Prostate gland (tissue), 2 donors: Measurements from ENCODE around the gene SEMA5A. TPM values are rescaled to one million over a fixed set of nuclear protein-coding genes. Genes with fewer than 3 reads are reported as not detected.

ENCODE experiments used
- DNase-seq: peaks from one replicate; pipeline ENCODE4 v3.0.0-alpha.2; 2019; ENCODE audit warnings: low spot score
- H3K27ac ChIP-seq, 2 donors: fragments of 200-600 bp; sonication (generic); 2 replicates each; pipeline ENCODE4 v1.5.1; 2017 to 2019
- H3K27me3 ChIP-seq: fragments of 200-600 bp; sonication (generic); replicated peaks from 2 replicates; pipeline ENCODE4 v1.5.1; 2019; ENCODE audit not compliant: insufficient read depth
- H3K36me3 ChIP-seq, 2 donors: fragments of 200-600 bp; sonication (generic); 1 replicate in 1 of 2; 2 replicates in 1 of 2; pipeline versions ENCODE4 v1.5.1 to v1.8.1; 2017 to 2019
- H3K4me1 ChIP-seq: fragments of 200-600 bp; sonication (generic); replicated peaks from 2 replicates; pipeline ENCODE4 v1.5.1; 2019
- H3K4me3 ChIP-seq, 2 donors: fragments of 200-600 bp; sonication (generic); 2 replicates each; pipeline ENCODE4 v1.5.1; 2017 to 2019
- H3K9me3 ChIP-seq: fragments of 200-600 bp; sonication (generic); 2 replicates; pipeline ENCODE4 v1.5.1; 2017
- CTCF ChIP-seq, 4 experiments: fragments of 200-600 bp in 2 of 4; fragments of 450-650 bp in 2 of 4; sonication (generic) in 2 of 4; IDR thresholded peaks; 1 replicate in 3 of 4; 2 replicates in 1 of 4; pipeline ENCODE4 v1.5.1; 2016 to 2019; ENCODE audit warnings: antibody characterized with exemption in 4 of 4, mild to moderate bottlenecking in 2 of 4, moderate library complexity in 2 of 4
- POLR2A ChIP-seq: fragments of 450-650 bp; IDR thresholded peaks from one replicate; pipeline ENCODE4 v1.6.1; 2016; ENCODE audit warnings: antibody characterized with exemption, mild to moderate bottlenecking
- POLR2AphosphoS5 ChIP-seq: sonication (generic); formaldehyde crosslinking; IDR thresholded peaks from one replicate; pipeline ENCODE4 v1.6.1; 2017; ENCODE audit warnings: antibody characterized with exemption
- WGBS: methylation state at CpG from one replicate; pipeline ENCODE4 v1.1.5; 2018; 5-methylcytosine and 5-hydroxymethylcytosine counted together
- intact Hi-C: fragments of 100-400 bp; cut with DNase I; formaldehyde crosslinking; loops from one replicate; pipeline ENCODE4 v1.14.2; 2022
- total RNA-seq, 2 donors: library from RNA; depleted of rRNA; stranded (reverse); fragments of >200 nt; gene quantifications; one replicate each; pipeline ENCODE4 v1.1.0, GENCODE V29; 2016

Gene SEMA5A
- total RNA-seq, 2 donors from 2014 or later = 4.5 to 21.7 TPM

DNA sequence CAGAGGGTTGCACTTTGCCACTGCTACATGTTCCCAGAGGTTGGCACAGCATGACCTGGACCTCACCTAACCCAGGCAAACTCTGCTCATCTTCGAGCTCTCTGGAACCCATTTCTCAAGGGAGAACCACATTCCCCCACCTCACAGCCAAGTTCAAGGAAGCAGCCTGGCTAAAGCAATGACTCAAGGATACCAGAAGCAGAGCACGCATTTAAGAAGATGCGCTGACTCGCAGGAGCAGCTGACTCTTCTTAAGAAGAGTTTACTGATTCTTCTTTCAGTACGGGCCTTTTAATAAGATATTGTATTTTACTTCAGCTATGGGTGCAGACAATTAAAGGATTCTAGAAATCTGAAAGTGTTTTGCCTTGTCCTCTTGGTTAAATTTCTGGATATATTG is 4.1 kb upstream of the SEMA5A start:
- WGBS = 96% methylated on average over 5 of the region's 5 CpGs
- H3K4me1 ChIP-seq = no peaks in the 10 kb centered on the region
- no peak overlapping the region for H3K4me3 ChIP-seq
- H3K27me3 ChIP-seq = no peaks in the 10 kb centered on the region
- no peaks in the 10 kb centered on the region for H3K36me3 ChIP-seq
- no peaks in the 10 kb centered on the region for H3K9me3 ChIP-seq
- no peak overlapping the region for H3K27ac ChIP-seq
- TF ChIP-seq CTCF (IDR thresholded peaks at IDR 0.05) (no peak), POLR2A (no peak), POLR2AphosphoS5 (no peak)
- no peak for DNase-seq
- intact Hi-C loops = loop anchor here (10.0 kb wide), 5 partner anchors 185 to 1095 kb away; partner anchors contain the start of gene CCT5

GRCh38 chr5:9547122-9547947 is 1.5 kb upstream of the SEMA5A start:
- TF ChIP-seq POLR2AphosphoS5 (peak; percentile 31), POLR2A (no peak)
- Histone ChIP-seq H3K27me3 (no peaks in the 10 kb centered on the region), H3K9me3 (no peaks in the 10 kb centered on the region), H3K27ac (peak overlapping the region; percentile 92 to 94), H3K4me1 (no peaks in the 10 kb centered on the region), H3K36me3 (no peaks in the 10 kb centered on the region), H3K4me3 (peak overlapping the region; percentile 67 to 74)
- WGBS = 10% methylated on average over 18 of the region's 18 CpGs
- DNase-seq = peak; percentile 40
- intact Hi-C loops = loop anchor here (10.0 kb wide), 5 partner anchors 183 to 1093 kb away; partner anchors contain the start of gene CCT5

DNA sequence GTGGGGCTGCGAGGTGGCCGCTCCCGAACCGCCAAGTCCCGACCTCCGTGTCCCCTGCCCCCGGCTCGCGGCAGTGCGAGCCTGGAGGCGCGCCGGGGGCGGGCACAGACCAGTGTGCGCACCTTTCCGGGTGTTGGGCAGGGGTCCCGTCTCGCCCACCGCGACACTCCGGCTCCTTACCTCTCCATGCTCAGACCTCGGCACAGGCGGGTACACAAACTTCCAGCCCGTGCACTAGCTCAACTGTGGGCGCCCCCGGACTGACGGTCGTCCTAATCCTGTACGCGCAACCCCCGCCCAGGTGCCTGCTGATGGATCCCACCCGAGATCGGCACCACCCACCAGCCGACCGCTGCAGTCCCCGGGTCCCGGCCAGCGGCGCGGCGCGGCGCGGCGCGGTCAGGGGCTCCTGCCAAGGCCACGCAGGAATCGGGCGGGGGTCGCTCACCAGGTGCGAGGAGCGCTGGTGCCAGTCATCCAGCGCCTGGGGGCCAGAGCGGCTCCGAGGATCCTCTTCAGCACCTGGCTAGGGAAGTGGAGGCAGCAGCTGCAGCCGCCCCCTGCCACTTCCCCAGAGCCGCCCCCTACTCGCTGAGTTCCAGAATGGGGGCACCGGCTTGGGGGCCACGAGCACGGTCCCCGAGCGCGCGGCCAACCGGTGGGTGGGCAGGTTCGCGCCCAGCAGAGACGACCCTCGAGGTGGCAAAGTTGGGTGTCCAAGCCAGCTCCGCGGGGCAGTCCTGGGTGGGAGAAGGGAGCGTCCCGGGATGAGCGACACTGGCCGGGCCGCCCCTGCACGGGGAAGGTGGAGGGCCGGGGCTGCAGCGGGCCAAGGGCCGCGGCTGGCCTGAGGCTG is 511 bp downstream of the SEMA5A start:
- WGBS = under 1% methylated on average over 65 of the region's 82 CpGs
- TF ChIP-seq POLR2AphosphoS5 = no peak
- no peak for TF ChIP-seq CTCF (IDR thresholded peaks at IDR 0.05)
- no peak for TF ChIP-seq POLR2A
- peak overlapping the region; percentile 67 to 74 for H3K4me3 ChIP-seq
- H3K4me1 ChIP-seq = no peaks in the 10 kb centered on the region
- H3K36me3 ChIP-seq = no peaks in the 10 kb centered on the region
- peak; percentile 30 for DNase-seq
- intact Hi-C loops = loop anchor here (10.0 kb wide), 5 partner anchors 181 to 1091 kb away; partner anchors contain the start of gene CCT5
- peak overlapping the region; percentile 65 to 92 for H3K27ac ChIP-seq
- H3K9me3 ChIP-seq = no peaks in the 10 kb centered on the region
- no peaks in the 10 kb centered on the region for H3K27me3 ChIP-seq

- Histone ChIP-seq H3K27me3 (no peaks in the 10 kb centered on the region), H3K27ac (peak overlapping the region; percentile 48 to 64), H3K4me3 (peak overlapping the region; percentile 67 to 74), H3K36me3 (no peaks in the 10 kb centered on the region), H3K9me3 (no peaks in the 10 kb centered on the region), H3K4me1 (no peaks in the 10 kb centered on the region)
- WGBS = under 1% methylated on average over 27 of the region's 45 CpGs
- DNase-seq = peak; percentile 86
- TF ChIP-seq POLR2AphosphoS5 (peak; percentile 72), POLR2A (peak; percentile 49), CTCF (IDR thresholded peaks at IDR 0.05) (peak; percentile 78 to 95 (median 92))
- intact Hi-C loops = loop anchor here (10.0 kb wide), 5 partner anchors 180 to 1090 kb away; partner anchors contain the start of gene CCT5
These were observed 1.3 kb downstream of the SEMA5A start for GRCh38 chr5:9544502-9545135.
